ENCODE data around the gene BIN2.

DNA sequence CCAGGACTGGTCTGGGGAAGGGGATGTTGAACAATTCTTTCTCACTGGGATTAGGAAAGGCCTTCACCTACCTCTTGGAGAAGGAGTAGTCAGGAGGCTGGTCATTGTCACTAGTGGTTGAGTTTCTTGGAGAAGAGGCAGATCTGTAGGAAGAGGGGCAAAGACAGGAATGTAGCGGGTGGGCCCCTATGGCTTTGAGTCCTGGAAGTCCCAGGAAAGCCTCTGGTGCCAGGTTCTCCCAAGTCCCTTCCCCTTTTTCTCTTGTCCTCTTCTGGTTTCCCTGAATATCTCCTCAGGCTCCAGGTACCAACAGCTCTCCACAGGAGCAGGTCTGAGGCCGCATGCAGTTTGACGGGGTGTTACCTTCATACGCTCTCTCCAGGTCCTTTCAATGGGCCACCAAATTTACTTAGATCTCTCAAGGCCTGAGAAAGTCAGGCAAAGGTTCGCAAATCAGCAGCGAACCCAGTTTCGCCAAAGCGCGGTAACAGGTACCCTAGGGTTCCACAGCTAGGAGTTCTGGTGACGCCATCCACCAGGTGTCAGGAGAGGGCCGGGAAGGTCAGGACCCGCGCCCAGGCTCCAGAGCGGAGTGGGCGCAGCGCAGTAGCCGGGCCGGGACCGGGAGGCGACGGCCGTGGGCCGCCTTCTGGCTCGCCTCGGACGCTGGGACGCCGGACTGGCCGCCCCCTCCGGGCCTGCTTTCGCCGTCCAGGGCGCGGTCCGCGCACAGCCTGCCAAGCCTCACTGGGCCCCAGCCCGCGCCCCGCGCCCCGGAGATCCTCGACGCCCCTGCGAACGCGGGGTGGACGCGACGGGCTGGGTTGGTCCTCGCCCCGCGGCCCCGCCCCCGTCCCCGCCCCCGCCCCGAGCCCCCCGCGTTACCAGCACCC, 54.6 kb downstream of the BIN2 start:
- TF ChIP-seq POLR2A (IDR thresholded peaks at IDR 0.05; ENCODE audit: insufficient read depth in 1 of 2, low read depth in 2 of 2, low read length in 2 of 2) (no peak), ESRRA (CRISPR knock-in tag; IDR thresholded peaks at IDR 0.05; ENCODE audit: low read depth) (no peak), NFRKB (IDR thresholded peaks at IDR 0.05) (no peak), ATAD3A (CRISPR knock-in tag; IDR thresholded peaks at IDR 0.05) (no peak), ZNF777 (CRISPR knock-in tag; IDR thresholded peaks at IDR 0.05) (peak; percentile 96)
- TF ChIP-seq, protein P1, sequence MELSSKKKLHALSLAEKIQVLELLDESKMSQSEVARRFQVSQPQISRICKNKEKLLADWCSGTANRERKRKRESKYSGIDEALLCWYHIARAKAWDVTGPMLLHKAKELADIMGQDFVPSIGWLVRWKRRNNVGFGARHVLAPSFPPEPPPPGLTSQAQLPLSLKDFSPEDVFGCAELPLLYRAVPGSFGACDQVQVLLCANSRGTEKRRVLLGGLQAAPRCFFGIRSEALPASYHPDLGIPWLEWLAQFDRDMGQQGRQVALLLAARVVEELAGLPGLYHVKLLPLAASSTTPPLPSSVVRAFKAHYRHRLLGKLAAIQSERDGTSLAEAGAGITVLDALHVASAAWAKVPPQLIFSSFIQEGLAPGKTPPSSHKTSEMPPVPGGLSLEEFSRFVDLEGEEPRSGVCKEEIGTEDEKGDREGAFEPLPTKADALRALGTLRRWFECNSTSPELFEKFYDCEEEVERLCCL (CRISPR knock-in tag; IDR thresholded peaks at IDR 0.05; ENCODE audit: borderline replicate concordance), result no peak
- TF ChIP-seq, protein P2, sequence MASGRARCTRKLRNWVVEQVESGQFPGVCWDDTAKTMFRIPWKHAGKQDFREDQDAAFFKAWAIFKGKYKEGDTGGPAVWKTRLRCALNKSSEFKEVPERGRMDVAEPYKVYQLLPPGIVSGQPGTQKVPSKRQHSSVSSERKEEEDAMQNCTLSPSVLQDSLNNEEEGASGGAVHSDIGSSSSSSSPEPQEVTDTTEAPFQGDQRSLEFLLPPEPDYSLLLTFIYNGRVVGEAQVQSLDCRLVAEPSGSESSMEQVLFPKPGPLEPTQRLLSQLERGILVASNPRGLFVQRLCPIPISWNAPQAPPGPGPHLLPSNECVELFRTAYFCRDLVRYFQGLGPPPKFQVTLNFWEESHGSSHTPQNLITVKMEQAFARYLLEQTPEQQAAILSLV (CRISPR knock-in tag; IDR thresholded peaks at IDR 0.05; ENCODE audit: borderline replicate concordance), result no peak
- TF ChIP-seq, protein P3, sequence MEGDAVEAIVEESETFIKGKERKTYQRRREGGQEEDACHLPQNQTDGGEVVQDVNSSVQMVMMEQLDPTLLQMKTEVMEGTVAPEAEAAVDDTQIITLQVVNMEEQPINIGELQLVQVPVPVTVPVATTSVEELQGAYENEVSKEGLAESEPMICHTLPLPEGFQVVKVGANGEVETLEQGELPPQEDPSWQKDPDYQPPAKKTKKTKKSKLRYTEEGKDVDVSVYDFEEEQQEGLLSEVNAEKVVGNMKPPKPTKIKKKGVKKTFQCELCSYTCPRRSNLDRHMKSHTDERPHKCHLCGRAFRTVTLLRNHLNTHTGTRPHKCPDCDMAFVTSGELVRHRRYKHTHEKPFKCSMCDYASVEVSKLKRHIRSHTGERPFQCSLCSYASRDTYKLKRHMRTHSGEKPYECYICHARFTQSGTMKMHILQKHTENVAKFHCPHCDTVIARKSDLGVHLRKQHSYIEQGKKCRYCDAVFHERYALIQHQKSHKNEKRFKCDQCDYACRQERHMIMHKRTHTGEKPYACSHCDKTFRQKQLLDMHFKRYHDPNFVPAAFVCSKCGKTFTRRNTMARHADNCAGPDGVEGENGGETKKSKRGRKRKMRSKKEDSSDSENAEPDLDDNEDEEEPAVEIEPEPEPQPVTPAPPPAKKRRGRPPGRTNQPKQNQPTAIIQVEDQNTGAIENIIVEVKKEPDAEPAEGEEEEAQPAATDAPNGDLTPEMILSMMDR (CRISPR knock-in tag; IDR thresholded peaks at IDR 0.05), result peak; percentile 89

Measured in HepG2 (cell line).